OCI-LY7 (cell line): ENCODE results near the gene AHCTF1. TPM values are rescaled to one million over a fixed set of nuclear protein-coding genes. Genes with fewer than 3 reads are reported as not detected.

Experiments
- BruUV-seq: library from RNA; stranded (reverse); fragments of 400-500 nt; replicated peaks from 2 replicates; lab custom pipeline; 2021; lab: Mats Ljungman, UMichigan
- CTCF ChIA-PET: fragments of 300-600 bp; sonication (Branson Sonifier 250); formaldehyde crosslinking; loops from one replicate; lab custom pipeline; 2022; ENCODE audit warnings: antibody characterized with exemption; ENCODE audit not compliant: unreplicated experiment; lab: Charles Lee
- POLR2A ChIA-PET: fragments of 300-600 bp; sonication (Branson Sonifier 250); formaldehyde crosslinking; loops from one replicate; lab custom pipeline; 2022; ENCODE audit warnings: antibody characterized with exemption; lab: Charles Lee
- DNase-seq: peaks from one replicate; pipeline ENCODE4 v3.0.0-alpha.2; 2015; ENCODE audit warnings: low spot score
- H2AFZ ChIP-seq: fragments of 200-600 bp; sonication (generic), shearing (Covaris generic); 2 replicates; pipeline ENCODE4 v1.6.1; 2014; ENCODE audit warnings: mild to moderate bottlenecking, antibody characterized with exemption, low read length, moderate library complexity
- H3K27ac ChIP-seq: fragments of 200-600 bp; sonication (generic); 2 replicates; pipeline ENCODE4 v1.5.1; 2014; ENCODE audit warnings: mixed run types, low read depth, mild to moderate bottlenecking, moderate library complexity, low read length, inconsistent platforms; ENCODE audit not compliant: poor library complexity, severe bottlenecking
- H3K36me3 ChIP-seq: fragments of 200-600 bp; sonication (generic); 2 replicates; pipeline ENCODE4 v1.6.1; 2014; ENCODE audit warnings: mild to moderate bottlenecking, antibody characterized with exemption, low read length, moderate library complexity, mixed read lengths; ENCODE audit not compliant: insufficient read depth
- H3K4me1 ChIP-seq: fragments of 200-600 bp; sonication (generic); 2 replicates; pipeline ENCODE4 v1.5.1; 2014; ENCODE audit warnings: mild to moderate bottlenecking, low read length; ENCODE audit not compliant: insufficient read depth, poor library complexity, severe bottlenecking
- H3K4me2 ChIP-seq: fragments of 200-600 bp; sonication (generic); 2 replicates; pipeline ENCODE4 v1.6.1; 2014; ENCODE audit warnings: mild to moderate bottlenecking, low read length
- H3K4me3 ChIP-seq: fragments of 200-600 bp; sonication (generic); 2 replicates; pipeline ENCODE4 v1.5.1; 2014; ENCODE audit warnings: mild to moderate bottlenecking, low read depth, low read length; ENCODE audit not compliant: poor library complexity, severe bottlenecking
- H3K79me2 ChIP-seq: fragments of 200-600 bp; sonication (generic); 2 replicates; pipeline ENCODE4 v1.6.1; 2016; ENCODE audit warnings: low read depth, mild to moderate bottlenecking, low read length, moderate library complexity, mixed read lengths; ENCODE audit not compliant: insufficient read depth
- H3K9me2 ChIP-seq: fragments of 200-600 bp; sonication (generic); 2 replicates; pipeline ENCODE4 v1.6.1; 2016; ENCODE audit warnings: mild to moderate bottlenecking, low read length, mixed read lengths; ENCODE audit not compliant: insufficient read depth
- H3K9me3 ChIP-seq: fragments of 200-600 bp; sonication (generic); 2 replicates; pipeline ENCODE4 v1.6.1; 2014; ENCODE audit warnings: mild to moderate bottlenecking, mixed run types, low read length, mixed read lengths
- H4K20me1 ChIP-seq: fragments of 200-600 bp; sonication (generic); 2 replicates; pipeline ENCODE4 v1.6.1; 2014; ENCODE audit warnings: mild to moderate bottlenecking, antibody characterized with exemption, low read length, moderate library complexity, mixed read lengths; ENCODE audit not compliant: insufficient read depth
- CTCF ChIP-seq: fragments of 200-600 bp; sonication (generic); conservative IDR thresholded peaks from 2 replicates; pipeline ENCODE4 v1.5.1; 2014; ENCODE audit warnings: mild to moderate bottlenecking, antibody characterized with exemption, low read length, moderate library complexity, mixed read lengths
- EZH2phosphoT487 ChIP-seq: fragments of 200-600 bp; sonication (generic); IDR thresholded peaks from 2 replicates; pipeline ENCODE4 v1.6.1; 2018; ENCODE audit warnings: low read depth, borderline replicate concordance, mild to moderate bottlenecking, mixed run types, antibody characterized with exemption, low read length, moderate library complexity, mixed read lengths
- intact Hi-C: fragments of 100-400 bp; cut with micrococcal nuclease; formaldehyde crosslinking; loops from one replicate; pipeline ENCODE4 v1.10.0; 2022; ENCODE audit not compliant: unreplicated experiment
- total RNA-seq, 2 experiments: library from RNA; depleted of rRNA in 1 of 2; stranded (reverse); fragments of >200 nt in 1 of 2; shearing (Covaris generic) in 1 of 2; gene quantifications; 2 replicates each; pipeline ENCODE4 v1.2.3, GENCODE V29; 2014 to 2022

Gene AHCTF1
- total RNA-seq, 2 experiments from 2014 or later = 38.5 to 57.7 TPM

DNA sequence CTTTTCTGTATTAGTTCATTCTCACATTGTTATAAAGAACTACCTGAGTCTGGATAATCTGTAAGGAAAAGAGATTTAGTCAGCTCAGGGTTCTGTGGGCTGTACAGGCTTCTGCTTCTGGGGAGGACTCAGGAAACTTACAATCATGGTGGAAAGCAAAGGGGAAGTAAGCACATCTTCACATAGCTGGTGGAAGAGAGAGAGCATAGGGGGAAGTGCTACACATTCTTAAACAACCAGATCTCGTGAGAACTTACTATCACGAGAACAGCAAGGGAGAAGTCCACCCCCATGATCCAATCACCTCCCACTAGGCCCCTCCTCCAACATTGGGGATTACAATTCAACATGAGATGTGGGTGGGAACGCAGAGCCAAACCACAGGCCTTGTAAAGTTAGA lies 37.9 kb upstream of the AHCTF1 start:
- DNase-seq = no peak
- Histone ChIP-seq H3K4me1 (no peaks in the 10 kb centered on the region), H3K9me2 (no peaks in the 10 kb centered on the region), H2AFZ (no peak overlapping the region), H3K9me3 (peaks cover 18% of the 10 kb centered on the region), H3K4me2 (no peak overlapping the region), H3K4me3 (no peak overlapping the region), H3K27ac (no peak overlapping the region), H4K20me1 (no peaks in the 10 kb centered on the region), H3K36me3 (peaks cover 8% of the 10 kb centered on the region), H3K79me2 (no peaks in the 10 kb centered on the region)
- BruUV-seq = no TSS peak
- ChIA-PET CTCF (no interaction called here), POLR2A (no interaction called here)
- intact Hi-C loops = no loop called here
- TF ChIP-seq CTCF (no peak), EZH2phosphoT487 (no peak)

GRCh38 chr1:246966502-246966901 lies 34.8 kb upstream of the AHCTF1 start:
- BruUV-seq = no TSS peak
- H4K20me1 ChIP-seq = no peaks in the 10 kb centered on the region
- intact Hi-C loops = no loop called here
- H2AFZ ChIP-seq = no peak overlapping the region
- H3K79me2 ChIP-seq = no peaks in the 10 kb centered on the region
- H3K4me2 ChIP-seq = no peak overlapping the region
- no peaks in the 10 kb centered on the region for H3K9me2 ChIP-seq
- peaks cover 18% of the 10 kb centered on the region for H3K9me3 ChIP-seq
- H3K4me1 ChIP-seq = no peaks in the 10 kb centered on the region
- H3K36me3 ChIP-seq = peaks cover 16% of the 10 kb centered on the region
- ChIA-PET CTCF (no interaction called here), POLR2A (no interaction called here)
- DNase-seq = no peak
- H3K27ac ChIP-seq = no peak overlapping the region
- TF ChIP-seq CTCF = no peak
- no peak for TF ChIP-seq EZH2phosphoT487
- no peak overlapping the region for H3K4me3 ChIP-seq

- Histone ChIP-seq H3K4me1 (peaks cover 10% of the 10 kb centered on the region), H3K4me3 (no peak overlapping the region), H3K9me3 (no peaks in the 10 kb centered on the region), H3K36me3 (peaks cover 12% of the 10 kb centered on the region), H3K4me2 (peak overlapping the region; percentile 26; the same call in 1 of the 2 replicates), H2AFZ (no peak overlapping the region), H3K27ac (no peak overlapping the region), H4K20me1 (no peaks in the 10 kb centered on the region), H3K79me2 (no peaks in the 10 kb centered on the region), H3K9me2 (no peaks in the 10 kb centered on the region)
- TF ChIP-seq CTCF = no peak; the same call in 1 of the 2 replicates
- TF ChIP-seq EZH2phosphoT487 = no peak
- BruUV-seq = no TSS peak
- DNase-seq = peak; percentile 52
- intact Hi-C loops = no loop called here
- POLR2A ChIA-PET = interaction anchor here (0.7 kb wide), 2 partner anchors 21 to 227 kb away, joined by 3 read pairs; no protein-coding TSS in a partner anchor
- CTCF ChIA-PET = no interaction called here
Observed at GRCh38 chr1:246959944-246960693, 28.4 kb upstream of the AHCTF1 start.
